Measurements from ENCODE around the gene RUBCN. TPM values are rescaled to one million over a fixed set of nuclear protein-coding genes. Genes with fewer than 3 reads are reported as not detected.
A peak's percentile ranks its signal among the peaks of the same experiment; 100 is the strongest.

Gene RUBCN
- total RNA-seq, 2 experiments from 2014 or later, result 45.1 to 56.7 TPM

DNA sequence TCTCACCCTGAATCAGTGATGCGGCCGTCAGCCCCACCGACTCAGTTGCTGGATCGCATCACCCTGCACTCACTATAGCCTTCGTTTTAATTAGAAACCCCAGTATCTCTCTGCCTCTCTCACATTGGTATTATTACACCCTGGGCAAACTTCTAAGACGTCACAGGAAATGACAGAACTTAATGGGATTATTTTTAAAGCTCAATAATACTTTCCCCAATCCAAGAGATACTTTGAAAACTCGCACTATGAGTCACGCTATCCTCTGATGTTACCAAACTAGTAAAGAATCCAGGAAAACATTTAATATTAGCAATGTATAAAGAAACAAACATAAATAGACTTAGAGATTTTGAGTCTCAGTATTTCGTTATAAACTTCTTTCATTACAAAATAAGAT lies 36.6 kb downstream of the RUBCN start:
- CTCF ChIA-PET (ENCODE audit: unreplicated experiment), result no interaction called here
- TF ChIP-seq, protein P1, sequence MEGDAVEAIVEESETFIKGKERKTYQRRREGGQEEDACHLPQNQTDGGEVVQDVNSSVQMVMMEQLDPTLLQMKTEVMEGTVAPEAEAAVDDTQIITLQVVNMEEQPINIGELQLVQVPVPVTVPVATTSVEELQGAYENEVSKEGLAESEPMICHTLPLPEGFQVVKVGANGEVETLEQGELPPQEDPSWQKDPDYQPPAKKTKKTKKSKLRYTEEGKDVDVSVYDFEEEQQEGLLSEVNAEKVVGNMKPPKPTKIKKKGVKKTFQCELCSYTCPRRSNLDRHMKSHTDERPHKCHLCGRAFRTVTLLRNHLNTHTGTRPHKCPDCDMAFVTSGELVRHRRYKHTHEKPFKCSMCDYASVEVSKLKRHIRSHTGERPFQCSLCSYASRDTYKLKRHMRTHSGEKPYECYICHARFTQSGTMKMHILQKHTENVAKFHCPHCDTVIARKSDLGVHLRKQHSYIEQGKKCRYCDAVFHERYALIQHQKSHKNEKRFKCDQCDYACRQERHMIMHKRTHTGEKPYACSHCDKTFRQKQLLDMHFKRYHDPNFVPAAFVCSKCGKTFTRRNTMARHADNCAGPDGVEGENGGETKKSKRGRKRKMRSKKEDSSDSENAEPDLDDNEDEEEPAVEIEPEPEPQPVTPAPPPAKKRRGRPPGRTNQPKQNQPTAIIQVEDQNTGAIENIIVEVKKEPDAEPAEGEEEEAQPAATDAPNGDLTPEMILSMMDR (conservative IDR thresholded peaks at IDR 0.05; ENCODE audit: low read length), result no peak
- Histone ChIP-seq H3K36me3 (ENCODE audit: insufficient read depth, low read length) (peaks cover 96% of the 10 kb centered on the region), H3K27ac (ENCODE audit: low read depth, low read length, poor library complexity, severe bottlenecking) (no peak overlapping the region), H2AFZ (ENCODE audit: low read length) (no peak overlapping the region), H3K4me3 (ENCODE audit: low read depth, low read length, poor library complexity, severe bottlenecking) (no peak overlapping the region), H4K20me1 (ENCODE audit: insufficient read depth, low read length) (no peaks in the 10 kb centered on the region), H3K9me2 (ENCODE audit: insufficient read depth, low read length) (no peaks in the 10 kb centered on the region), H3K9me3 (ENCODE audit: low read length) (no peaks in the 10 kb centered on the region), H3K4me2 (ENCODE audit: low read length) (no peak overlapping the region), H3K79me2 (ENCODE audit: insufficient read depth, low read depth, low read length) (no peaks in the 10 kb centered on the region), H3K4me1 (ENCODE audit: insufficient read depth, low read length, poor library complexity, severe bottlenecking) (no peaks in the 10 kb centered on the region)
- POLR2A ChIA-PET, result no interaction called here
- intact Hi-C loops (cut with micrococcal nuclease; ENCODE audit: unreplicated experiment), result no loop called here
- DNase-seq (ENCODE audit: low spot score), result no peak
- BruUV-seq (replicated peaks), result TSS peak; percentile 22

DNA sequence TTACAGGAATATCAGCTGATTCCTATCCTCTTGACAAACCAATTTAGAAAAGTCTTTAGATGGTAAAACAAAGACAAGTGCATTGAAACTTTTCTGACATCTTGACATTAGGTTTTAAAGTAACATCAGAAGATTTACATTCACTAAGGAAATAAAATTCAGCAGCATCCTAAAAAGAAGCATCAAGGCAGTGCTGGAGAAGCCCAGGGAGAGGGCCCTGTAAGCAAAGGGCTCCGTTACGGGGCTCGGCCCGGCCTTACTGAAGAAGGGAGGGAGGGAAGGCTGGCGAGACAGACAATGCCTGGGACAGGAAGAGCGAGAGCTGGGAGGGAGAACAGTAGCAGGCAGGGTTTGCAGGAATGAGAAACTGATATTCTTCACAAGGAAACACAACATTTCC lies 39.3 kb downstream of the RUBCN start:
- no peak overlapping the region for H2AFZ ChIP-seq (ENCODE audit: low read length)
- ChIA-PET CTCF (ENCODE audit: unreplicated experiment) (no interaction called here), POLR2A (interaction anchor here (1.4 kb wide), 1 partner anchor 10 kb away, joined by 3 read pairs; no protein-coding TSS in a partner anchor)
- no peak overlapping the region for H3K4me3 ChIP-seq (ENCODE audit: low read depth, low read length, poor library complexity, severe bottlenecking)
- H3K27ac ChIP-seq (ENCODE audit: low read depth, low read length, poor library complexity, severe bottlenecking), result no peak overlapping the region
- H3K4me2 ChIP-seq (ENCODE audit: low read length), result no peak overlapping the region
- no peaks in the 10 kb centered on the region for H3K4me1 ChIP-seq (ENCODE audit: insufficient read depth, low read length, poor library complexity, severe bottlenecking)
- peaks cover 95% of the 10 kb centered on the region for H3K36me3 ChIP-seq (ENCODE audit: insufficient read depth, low read length)
- intact Hi-C loops (cut with micrococcal nuclease; ENCODE audit: unreplicated experiment), result no loop called here
- no peaks in the 10 kb centered on the region for H3K9me3 ChIP-seq (ENCODE audit: low read length)
- no peaks in the 10 kb centered on the region for H3K79me2 ChIP-seq (ENCODE audit: insufficient read depth, low read depth, low read length)
- BruUV-seq (replicated peaks), result no TSS peak
- no peak for DNase-seq (ENCODE audit: low spot score)
- no peaks in the 10 kb centered on the region for H3K9me2 ChIP-seq (ENCODE audit: insufficient read depth, low read length)
- TF ChIP-seq, protein P1 (conservative IDR thresholded peaks at IDR 0.05; ENCODE audit: low read length), result no peak
- TF ChIP-seq EZH2phosphoT487 (IDR thresholded peaks at IDR 0.05; ENCODE audit: borderline replicate concordance, low read depth, low read length), result no peak
- no peaks in the 10 kb centered on the region for H4K20me1 ChIP-seq (ENCODE audit: insufficient read depth, low read length)

DNA sequence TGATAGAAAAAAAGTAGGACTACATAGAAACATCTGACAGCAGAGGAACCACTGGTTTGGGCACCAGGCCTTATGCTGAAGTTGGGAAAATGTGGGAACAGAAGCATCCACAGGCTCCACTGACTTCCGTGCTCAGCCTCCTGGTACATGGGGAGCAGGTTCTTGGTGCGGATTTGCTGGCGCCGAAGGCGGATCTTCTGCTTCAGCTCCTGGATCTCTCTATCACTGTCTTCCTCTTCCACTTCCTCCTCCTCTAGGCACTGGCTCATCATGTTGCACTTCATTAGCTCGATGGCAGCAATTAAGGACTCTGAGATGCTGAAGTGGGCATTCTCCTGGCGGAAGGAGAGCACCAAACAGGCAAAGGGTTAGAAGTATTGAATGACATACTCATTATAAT lies 42.5 kb downstream of the RUBCN start:
- Histone ChIP-seq H3K4me2 (ENCODE audit: low read length) (no peak overlapping the region), H3K4me1 (ENCODE audit: insufficient read depth, low read length, poor library complexity, severe bottlenecking) (no peaks in the 10 kb centered on the region), H3K36me3 (ENCODE audit: insufficient read depth, low read length) (peaks cover 94% of the 10 kb centered on the region), H3K27ac (ENCODE audit: low read depth, low read length, poor library complexity, severe bottlenecking) (no peak overlapping the region), H3K79me2 (ENCODE audit: insufficient read depth, low read depth, low read length) (no peaks in the 10 kb centered on the region), H3K9me2 (ENCODE audit: insufficient read depth, low read length) (no peaks in the 10 kb centered on the region), H3K9me3 (ENCODE audit: low read length) (no peaks in the 10 kb centered on the region), H3K4me3 (ENCODE audit: low read depth, low read length, poor library complexity, severe bottlenecking) (no peak overlapping the region), H4K20me1 (ENCODE audit: insufficient read depth, low read length) (no peaks in the 10 kb centered on the region), H2AFZ (ENCODE audit: low read length) (no peak overlapping the region)
- no TSS peak for BruUV-seq (replicated peaks)
- CTCF ChIA-PET (ENCODE audit: unreplicated experiment), result no interaction called here
- intact Hi-C loops (cut with micrococcal nuclease; ENCODE audit: unreplicated experiment), result no loop called here
- TF ChIP-seq EZH2phosphoT487 (IDR thresholded peaks at IDR 0.05; ENCODE audit: borderline replicate concordance, low read depth, low read length), result no peak
- TF ChIP-seq, protein P1 (conservative IDR thresholded peaks at IDR 0.05; ENCODE audit: low read length), result no peak
- DNase-seq (ENCODE audit: low spot score), result no peak
- POLR2A ChIA-PET, result interaction anchor here (0.7 kb wide), 1 partner anchor 38 kb away, joined by 3 read pairs; no protein-coding TSS in a partner anchor
